Sigmoid colon (tissue), 7 donors: Measurements from ENCODE around the gene CTDP1. TPM values are rescaled to one million over a fixed set of nuclear protein-coding genes. Genes with fewer than 3 reads are reported as not detected.

Experiments
- DNase-seq: peaks from one replicate; pipeline ENCODE4 v3.0.0-alpha.2; 2019
- H3K27ac ChIP-seq, 4 donors: fragments of 200-600 bp; sonication (generic); one replicate each; pipeline ENCODE4 v1.5.1; 2016 to 2019; ENCODE audit warnings: mild to moderate bottlenecking in 1 of 4
- H3K27me3 ChIP-seq, 3 donors: fragments of 200-600 bp; sonication (generic); one replicate each; pipeline ENCODE4 v1.5.1; 2019; ENCODE audit warnings: mild to moderate bottlenecking in 1 of 3
- H3K36me3 ChIP-seq, 4 donors: fragments of 200-600 bp; sonication (generic); one replicate each; pipeline ENCODE4 v1.5.1; 2016 to 2019
- H3K4me1 ChIP-seq, 4 donors: fragments of 200-600 bp; sonication (generic); one replicate each; pipeline ENCODE4 v1.5.1; 2017 to 2019
- H3K4me3 ChIP-seq, 4 donors: fragments of 200-600 bp; sonication (generic); one replicate each; pipeline ENCODE4 v1.5.1; 2017 to 2019; ENCODE audit warnings: mild to moderate bottlenecking in 2 of 4, moderate library complexity in 1 of 4
- H3K9me3 ChIP-seq, 4 donors: fragments of 200-600 bp in 3 of 4; sonication (generic) in 3 of 4; one replicate each; pipeline versions ENCODE4 v1.5.1 to v1.6.1; 2013 to 2019
- CTCF ChIP-seq, 4 experiments: fragments of 450-650 bp in 3 of 4; fragments of 200-600 bp in 1 of 4; IDR thresholded peaks; one replicate each; pipeline ENCODE4 v1.5.1; 2016 to 2019; ENCODE audit warnings: antibody characterized with exemption in 4 of 4, mild to moderate bottlenecking in 3 of 4, moderate library complexity in 2 of 4
- EP300 ChIP-seq, 4 donors: sonication (generic); formaldehyde crosslinking; IDR thresholded peaks; one replicate each; pipeline ENCODE4 v1.6.1; 2017; ENCODE audit warnings: antibody characterized with exemption in 4 of 4
- POLR2A ChIP-seq, 2 donors: fragments of 450-650 bp; IDR thresholded peaks; one replicate each; pipeline ENCODE4 v1.6.1; 2016; ENCODE audit warnings: antibody characterized with exemption in 2 of 2, mild to moderate bottlenecking in 2 of 2, moderate library complexity in 2 of 2
- POLR2AphosphoS5 ChIP-seq, 4 donors: sonication (generic); formaldehyde crosslinking; IDR thresholded peaks; one replicate each; pipeline ENCODE4 v1.6.1; 2017; ENCODE audit warnings: antibody characterized with exemption in 4 of 4
- WGBS, 2 donors: extraction: QIAGEN DNeasy Blood & Tissue Kit; methylation state at CpG; one replicate each; pipeline ENCODE4 v1.1.7; 2013; 5-methylcytosine and 5-hydroxymethylcytosine counted together
- intact Hi-C: fragments of 100-400 bp; cut with DNase I; formaldehyde crosslinking; loops from one replicate; pipeline ENCODE4 v1.15.1; 2023
- polyA plus RNA-seq, 3 donors: library from polyadenylated mRNA; stranded (reverse); fragments of 200-250 nt; gene quantifications; one replicate each; pipeline ENCODE4 v1.2.3, GENCODE V29; 2013
- total RNA-seq, 4 donors: library from RNA; depleted of rRNA; stranded (reverse); fragments of >200 nt; gene quantifications; one replicate each; pipeline ENCODE4 v1.1.0, GENCODE V29; 2016
- donor health status: healthy with polysubstance abuse.
- donor health status: Bipolar disorder and iron deficiency.
- donor health status: healthy.

CTDP1 gene
- total and polyA plus RNA-seq, 7 donors = 11.1 to 25.9 (median 14.7) TPM

- no peak overlapping the region for H3K4me3 ChIP-seq
- H3K27ac ChIP-seq = no peak overlapping the region
- DNase-seq = no peak
- no peak for TF ChIP-seq POLR2AphosphoS5 (IDR thresholded peaks at IDR 0.05)
- H3K4me1 ChIP-seq = no peaks in the 10 kb centered on the region
- peaks cover 0 to 6% (median 0%) of the 10 kb centered on the region in 4 donors for H3K9me3 ChIP-seq
- peaks cover 15 to 90% (median 48%) of the 10 kb centered on the region in 4 donors for H3K36me3 ChIP-seq
- H3K27me3 ChIP-seq = no peaks in the 10 kb centered on the region
- intact Hi-C loops = no loop called here
- 98 to 99% methylated on average over 9 of the region's 9 CpGs for WGBS, 2 donors
Measured at GRCh38 chr18:79732721-79733025, 53.1 kb downstream of the CTDP1 start.

GRCh38 chr18:79733135-79733701 lies 53.6 kb downstream of the CTDP1 start:
- no peaks in the 10 kb centered on the region for H3K4me1 ChIP-seq
- TF ChIP-seq POLR2AphosphoS5 (IDR thresholded peaks at IDR 0.05) = no peak
- TF ChIP-seq POLR2A (IDR thresholded peaks at IDR 0.05) = no peak
- TF ChIP-seq CTCF (IDR thresholded peaks at IDR 0.05) = no peak
- TF ChIP-seq EP300 (IDR thresholded peaks at IDR 0.05) = no peak
- no peak overlapping the region for H3K4me3 ChIP-seq
- no peak overlapping the region for H3K27ac ChIP-seq
- no peaks in the 10 kb centered on the region for H3K27me3 ChIP-seq
- intact Hi-C loops = no loop called here
- peaks cover 15 to 93% (median 51%) of the 10 kb centered on the region in 4 donors for H3K36me3 ChIP-seq
- peaks cover 0 to 6% (median 0%) of the 10 kb centered on the region in 4 donors for H3K9me3 ChIP-seq
- 97 to 98% methylated on average over 38 of the region's 38 CpGs for WGBS, 2 donors
- no peak for DNase-seq

GRCh38 chr18:79733986-79734770 lies 54.6 kb downstream of the CTDP1 start:
- Histone ChIP-seq H3K4me3 (no peak overlapping the region), H3K27ac (no peak overlapping the region), H3K4me1 (no peaks in the 10 kb centered on the region), H3K27me3 (no peaks in the 10 kb centered on the region), H3K9me3 (peaks cover 0 to 6% (median 0%) of the 10 kb centered on the region in 4 donors), H3K36me3 (peaks cover 14 to 93% (median 56%) of the 10 kb centered on the region in 4 donors)
- TF ChIP-seq POLR2AphosphoS5 (IDR thresholded peaks at IDR 0.05) = no peak
- TF ChIP-seq POLR2A (IDR thresholded peaks at IDR 0.05) = no peak
- no peak for TF ChIP-seq CTCF (IDR thresholded peaks at IDR 0.05)
- TF ChIP-seq EP300 (IDR thresholded peaks at IDR 0.05) = no peak
- intact Hi-C loops = no loop called here
- DNase-seq = no peak
- WGBS, 2 donors = 93 to 96% methylated on average over 33 of the region's 33 CpGs

- 97 to 98% methylated on average over 63 of the region's 63 CpGs for WGBS, 2 donors
- Histone ChIP-seq H3K27ac (no peak overlapping the region), H3K4me3 (no peak overlapping the region), H3K27me3 (no peaks in the 10 kb centered on the region), H3K4me1 (no peaks in the 10 kb centered on the region), H3K36me3 (peaks cover 8 to 86% (median 47%) of the 10 kb centered on the region in 4 donors), H3K9me3 (peaks cover 0 to 6% (median 0%) of the 10 kb centered on the region in 4 donors)
- intact Hi-C loops = no loop called here
- TF ChIP-seq POLR2A (IDR thresholded peaks at IDR 0.05) = no peak
- no peak for TF ChIP-seq EP300 (IDR thresholded peaks at IDR 0.05)
- TF ChIP-seq CTCF (IDR thresholded peaks at IDR 0.05) = no peak
- TF ChIP-seq POLR2AphosphoS5 (IDR thresholded peaks at IDR 0.05) = no peak
- peak; percentile 61 for DNase-seq
Measured at GRCh38 chr18:79735071-79735980, 55.7 kb downstream of the CTDP1 start.

GRCh38 chr18:79736230-79736629 lies 56.6 kb downstream of the CTDP1 start:
- H3K27ac ChIP-seq = no peak overlapping the region
- peaks cover 0 to 2% (median 0%) of the 10 kb centered on the region in 4 donors for H3K9me3 ChIP-seq
- intact Hi-C loops = no loop called here
- H3K4me3 ChIP-seq = no peak overlapping the region
- 96 to 99% methylated on average over 25 of the region's 25 CpGs for WGBS, 2 donors
- peak; percentile 56 for DNase-seq
- H3K36me3 ChIP-seq = peaks cover 8 to 84% (median 40%) of the 10 kb centered on the region in 4 donors
- no peak for TF ChIP-seq CTCF (IDR thresholded peaks at IDR 0.05)
- no peak for TF ChIP-seq POLR2A (IDR thresholded peaks at IDR 0.05)
- TF ChIP-seq EP300 (IDR thresholded peaks at IDR 0.05) = no peak
- TF ChIP-seq POLR2AphosphoS5 (IDR thresholded peaks at IDR 0.05) = no peak
- H3K4me1 ChIP-seq = no peaks in the 10 kb centered on the region
- H3K27me3 ChIP-seq = no peaks in the 10 kb centered on the region
